Spinal cord (tissue), 10 donors: ENCODE results near the gene RUFY2. TPM values are rescaled to one million over a fixed set of nuclear protein-coding genes. Genes with fewer than 3 reads are reported as not detected.

Experiments used
- DNase-seq, 6 donors: peaks; one replicate each; pipeline versions ENCODE4 v3.0.0 to v3.0.0-alpha.2; 2013 to 2015; ENCODE audit warnings: low spot score in 6 of 6, low read depth in 4 of 6
- H3K27ac ChIP-seq: one replicate; pipeline ENCODE4 v1.5.1; 2013; ENCODE audit warnings: low read depth, low read length, control low read depth
- H3K27me3 ChIP-seq: one replicate; pipeline ENCODE4 v1.6.1; 2013; ENCODE audit warnings: low read length; ENCODE audit not compliant: control insufficient read depth, insufficient read depth
- H3K36me3 ChIP-seq: one replicate; pipeline ENCODE4 v1.6.1; 2013; ENCODE audit warnings: low read length; ENCODE audit not compliant: control insufficient read depth, insufficient read depth
- H3K4me1 ChIP-seq: one replicate; pipeline ENCODE4 v1.6.1; 2013; ENCODE audit warnings: low read length; ENCODE audit not compliant: control insufficient read depth, insufficient read depth
- H3K4me3 ChIP-seq: one replicate; pipeline ENCODE4 v1.5.1; 2013; ENCODE audit warnings: low read depth, low read length, control low read depth
- H3K9me3 ChIP-seq: one replicate; pipeline ENCODE4 v1.6.1; 2013; ENCODE audit warnings: low read length; ENCODE audit not compliant: control insufficient read depth, insufficient read depth
- WGBS: methylation state at CpG from one replicate; pipeline ENCODE4 v1.1.5; 2013; ENCODE audit warnings: missing lambda C conversion rate; ENCODE audit not compliant: insufficient coverage; 5-methylcytosine and 5-hydroxymethylcytosine counted together
- polyA plus RNA-seq, 2 donors: library from polyadenylated mRNA; unstranded; fragments of 120-200 nt; gene quantifications; one replicate each; pipeline ENCODE4 v1.2.1, GENCODE V29; 2013; ENCODE audit not compliant: insufficient read length in 2 of 2
- total RNA-seq, 2 donors: library from RNA; depleted of rRNA in 1 of 2; stranded (reverse); fragments of 120-200 nt in 1 of 2; fragments of >200 nt in 1 of 2; gene quantifications; one replicate each; pipeline versions ENCODE4 v1.2.3 to v1.2.4, GENCODE V29; 2013 to 2014
- donor health status: healthy.

Gene RUFY2
- total and polyA plus RNA-seq, 4 donors: 43.1 to 71.6 (median 57.0) TPM

DNA sequence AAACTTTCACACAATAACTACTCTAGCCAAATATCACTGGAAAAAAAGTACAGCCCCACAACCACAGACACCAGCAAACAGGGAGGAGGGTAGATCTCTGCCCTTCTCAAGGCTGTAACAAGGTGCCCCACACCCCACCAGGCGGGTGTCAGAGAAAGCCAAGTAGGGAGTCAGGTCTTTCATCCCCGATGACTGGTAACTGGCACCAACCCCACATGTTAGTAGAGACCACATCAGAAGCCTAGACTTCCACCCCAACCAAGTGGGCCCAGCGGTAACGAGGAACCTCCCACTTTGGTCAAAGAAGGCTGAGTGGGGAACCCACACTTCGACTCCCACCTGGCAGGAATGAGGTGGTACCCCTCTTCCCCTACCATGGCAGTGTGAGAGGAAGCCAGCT is 16.4 kb upstream of the RUFY2 start:
- H3K36me3 ChIP-seq: peaks cover 16% of the 10 kb centered on the region
- H3K4me1 ChIP-seq: no peaks in the 10 kb centered on the region
- no peaks in the 10 kb centered on the region for H3K27me3 ChIP-seq
- no peak overlapping the region for H3K4me3 ChIP-seq
- no peaks in the 10 kb centered on the region for H3K9me3 ChIP-seq
- WGBS: 100% methylated on average over 3 of the region's 5 CpGs
- H3K27ac ChIP-seq: no peak overlapping the region
- DNase-seq: no peak

DNA sequence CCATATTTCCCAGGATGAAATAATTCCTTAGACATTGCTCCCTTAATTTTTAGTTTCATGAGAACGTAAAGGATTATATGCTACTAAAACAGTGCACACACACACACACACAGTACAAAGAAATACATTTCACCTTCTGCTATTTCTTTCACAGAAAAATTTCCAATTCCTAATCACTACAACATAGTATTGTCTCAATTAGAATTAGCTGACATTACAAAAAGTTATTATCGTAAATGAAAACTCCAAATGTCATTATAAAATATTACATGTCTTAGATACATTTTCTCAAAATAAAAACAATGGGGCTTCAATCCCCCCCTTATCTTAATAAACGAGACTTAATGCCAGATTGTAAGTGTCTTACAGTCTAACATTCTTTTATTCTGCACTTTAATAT is 12.3 kb upstream of the RUFY2 start:
- H3K36me3 ChIP-seq: peaks cover 19% of the 10 kb centered on the region
- H3K9me3 ChIP-seq: no peaks in the 10 kb centered on the region
- no peak overlapping the region for H3K27ac ChIP-seq
- H3K27me3 ChIP-seq: no peaks in the 10 kb centered on the region
- H3K4me3 ChIP-seq: no peak overlapping the region
- WGBS: no CpG with 5 or more reads among the region's 3 CpGs
- no peaks in the 10 kb centered on the region for H3K4me1 ChIP-seq
- DNase-seq: no peak

DNA sequence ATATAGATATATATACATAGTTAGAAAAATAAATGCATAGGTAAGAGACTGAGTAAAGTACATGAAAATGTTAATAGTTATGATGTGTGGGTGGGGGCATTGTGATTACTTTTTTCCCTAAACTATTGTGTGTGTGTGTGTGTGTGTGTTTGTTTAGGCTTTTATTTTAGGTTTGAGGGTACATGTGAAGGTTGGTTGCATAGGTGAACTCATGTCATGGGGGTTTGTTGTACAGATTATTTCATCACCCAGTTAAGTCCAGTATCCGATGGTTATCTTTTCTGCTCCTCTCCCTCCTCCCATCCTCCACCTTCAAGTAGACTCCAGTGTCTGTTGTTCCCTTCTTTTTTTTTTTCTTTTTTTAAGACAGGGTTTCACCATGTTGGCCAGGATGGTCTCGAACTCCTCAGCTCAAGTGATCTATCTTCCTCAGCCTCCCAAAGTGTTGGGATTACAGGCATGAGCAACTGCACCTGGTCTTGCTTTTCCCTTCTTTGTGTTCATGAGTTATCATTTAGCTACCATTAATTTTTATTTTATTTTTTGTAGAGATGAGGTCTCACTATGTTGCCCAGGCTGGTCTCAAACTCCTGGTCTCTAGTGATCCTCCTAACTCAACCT is 1.9 kb upstream of the RUFY2 start:
- Histone ChIP-seq H3K4me3 (no peak overlapping the region), H3K4me1 (peaks cover 5% of the 10 kb centered on the region), H3K9me3 (no peaks in the 10 kb centered on the region), H3K27ac (no peak overlapping the region), H3K27me3 (no peaks in the 10 kb centered on the region), H3K36me3 (no peaks in the 10 kb centered on the region)
- WGBS: 100% methylated on average over 1 of the region's 2 CpGs
- DNase-seq: no peak

DNA sequence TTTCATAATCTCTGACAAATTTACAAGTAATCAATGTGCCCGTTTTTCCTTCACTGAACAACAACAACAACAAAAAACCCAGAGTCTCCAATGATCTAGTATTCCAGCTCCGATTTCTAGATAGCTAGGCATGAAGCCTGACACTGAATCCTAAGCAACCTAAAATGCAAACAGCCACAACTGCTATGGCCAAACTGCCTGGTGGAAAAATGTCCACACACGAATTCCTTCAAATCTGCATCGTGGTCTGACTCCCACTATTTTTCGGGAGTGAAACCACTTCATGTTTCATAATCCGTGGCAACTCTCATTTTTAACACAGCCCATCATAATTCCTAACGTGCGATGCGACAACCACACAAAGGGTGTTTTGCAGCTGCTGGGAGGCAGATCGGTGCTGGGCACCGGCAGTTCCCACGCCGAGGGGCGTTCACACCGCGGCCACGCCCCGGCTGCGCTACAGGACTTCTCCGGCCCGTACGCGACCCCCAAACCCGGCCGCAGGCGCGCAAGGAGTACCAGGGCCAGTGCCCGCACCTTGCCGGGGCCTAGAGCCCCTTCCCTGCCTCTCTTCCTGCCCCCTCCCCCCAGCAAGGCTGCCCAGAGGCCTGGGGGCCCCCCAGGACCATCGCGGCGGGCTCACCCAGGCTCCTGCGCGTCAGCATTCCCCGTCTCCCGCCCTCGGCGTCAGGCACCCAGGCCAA is 814 bp downstream of the RUFY2 start:
- H3K27ac ChIP-seq: peak overlapping the region; percentile 96
- H3K36me3 ChIP-seq: no peaks in the 10 kb centered on the region
- H3K4me3 ChIP-seq: peak overlapping the region; percentile 73
- no peaks in the 10 kb centered on the region for H3K27me3 ChIP-seq
- DNase-seq: peak; percentile 38 to 87 (median 52)
- no peaks in the 10 kb centered on the region for H3K9me3 ChIP-seq
- WGBS: under 1% methylated on average over 38 of the region's 38 CpGs
- H3K4me1 ChIP-seq: peaks cover 5% of the 10 kb centered on the region

DNA sequence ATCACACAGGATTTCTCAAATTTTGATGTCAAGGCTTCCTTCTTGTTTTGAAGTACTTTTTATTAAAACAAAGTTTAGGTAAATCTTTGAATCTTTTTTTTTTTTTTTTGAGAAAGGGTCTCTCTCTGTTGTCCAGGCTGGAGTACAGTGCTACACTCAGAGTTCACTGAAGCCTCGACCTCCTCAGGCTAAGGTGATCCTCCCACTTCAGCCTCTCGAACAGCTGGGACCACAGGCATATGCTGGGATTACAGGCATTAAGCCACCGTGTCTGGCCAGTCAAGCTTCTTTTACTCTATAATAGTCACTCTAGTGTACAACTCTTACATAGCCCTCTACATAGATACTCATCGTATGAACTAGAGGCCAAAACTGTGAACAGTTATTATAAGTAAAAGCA is 3.4 kb downstream of the RUFY2 start:
- 86% methylated on average over 3 of the region's 4 CpGs for WGBS
- peaks cover 16% of the 10 kb centered on the region for H3K36me3 ChIP-seq
- no peak for DNase-seq
- H3K4me1 ChIP-seq: peaks cover 5% of the 10 kb centered on the region
- H3K27me3 ChIP-seq: no peaks in the 10 kb centered on the region
- H3K9me3 ChIP-seq: no peaks in the 10 kb centered on the region
- H3K27ac ChIP-seq: no peak overlapping the region
- no peak overlapping the region for H3K4me3 ChIP-seq

DNA sequence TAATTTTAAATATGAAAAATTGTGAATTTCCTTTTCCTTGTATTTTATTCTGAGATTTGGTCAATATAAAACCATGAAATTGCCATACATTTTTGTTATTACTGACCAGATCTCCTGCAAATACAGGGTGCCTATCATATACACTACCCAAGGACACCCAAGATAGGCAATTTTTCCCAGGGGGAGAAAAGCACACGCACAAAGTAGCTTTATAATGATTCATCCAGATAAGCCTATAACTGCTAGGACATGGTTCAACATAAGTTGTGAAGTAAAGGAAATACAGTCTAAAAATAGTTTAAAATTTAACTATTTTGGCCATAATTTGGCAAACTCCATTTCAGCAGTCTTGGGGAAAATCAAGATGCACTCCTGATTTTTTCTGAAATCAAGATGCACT is 4.8 kb downstream of the RUFY2 start:
- peaks cover 5% of the 10 kb centered on the region for H3K4me1 ChIP-seq
- WGBS: no CpG with 5 or more reads among the region's 1 CpG
- peaks cover 20% of the 10 kb centered on the region for H3K36me3 ChIP-seq
- no peak overlapping the region for H3K27ac ChIP-seq
- no peaks in the 10 kb centered on the region for H3K9me3 ChIP-seq
- no peaks in the 10 kb centered on the region for H3K27me3 ChIP-seq
- no peak overlapping the region for H3K4me3 ChIP-seq
- no peak for DNase-seq

DNA sequence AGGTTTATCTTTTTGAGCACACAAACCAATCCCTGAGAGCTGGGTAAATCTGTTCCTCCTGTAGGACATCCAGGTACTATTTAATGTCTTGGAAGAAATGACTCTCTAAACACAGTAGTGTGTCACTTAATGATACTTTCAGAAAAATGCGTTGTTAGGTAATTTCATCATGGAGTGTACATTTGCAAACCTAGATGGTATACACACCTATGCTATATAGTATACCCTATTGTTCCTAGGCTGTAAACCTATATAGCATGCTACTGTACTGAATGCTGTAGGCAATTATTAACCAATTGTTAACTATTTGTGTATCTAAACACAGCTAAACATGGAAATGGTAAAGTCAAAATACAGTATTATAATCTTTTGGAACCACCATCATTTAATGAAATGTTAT is 10.1 kb downstream of the RUFY2 start:
- no peak overlapping the region for H3K27ac ChIP-seq
- H3K4me1 ChIP-seq: no peaks in the 10 kb centered on the region
- no peaks in the 10 kb centered on the region for H3K27me3 ChIP-seq
- H3K36me3 ChIP-seq: peaks cover 39% of the 10 kb centered on the region
- H3K4me3 ChIP-seq: no peak overlapping the region
- no peak for DNase-seq
- no peaks in the 10 kb centered on the region for H3K9me3 ChIP-seq
- no CpG with 5 or more reads among the region's 1 CpG for WGBS

DNA sequence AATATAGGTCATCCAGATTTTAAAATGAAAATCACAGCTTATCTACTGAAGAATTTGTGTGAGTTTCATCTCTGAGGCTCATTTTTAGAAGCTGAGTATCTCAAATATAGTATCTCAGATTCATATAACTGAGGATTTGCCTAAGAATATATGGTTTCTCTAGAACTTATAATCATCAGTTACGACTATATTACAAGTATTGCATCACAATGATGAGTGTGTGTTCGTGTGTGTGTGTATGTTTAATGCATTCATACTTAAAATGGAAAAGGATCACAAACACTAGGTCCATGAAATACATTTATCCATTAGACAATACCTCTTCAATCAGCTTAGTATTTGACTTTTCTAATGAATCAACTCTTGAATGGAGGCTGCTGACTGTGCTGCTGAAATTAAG is 21.3 kb downstream of the RUFY2 start:
- no peaks in the 10 kb centered on the region for H3K27me3 ChIP-seq
- no peak overlapping the region for H3K4me3 ChIP-seq
- H3K4me1 ChIP-seq: no peaks in the 10 kb centered on the region
- no peak for DNase-seq
- no peak overlapping the region for H3K27ac ChIP-seq
- no peaks in the 10 kb centered on the region for H3K9me3 ChIP-seq
- no CpG with 5 or more reads among the region's 2 CpGs for WGBS
- H3K36me3 ChIP-seq: peaks cover 54% of the 10 kb centered on the region

DNA sequence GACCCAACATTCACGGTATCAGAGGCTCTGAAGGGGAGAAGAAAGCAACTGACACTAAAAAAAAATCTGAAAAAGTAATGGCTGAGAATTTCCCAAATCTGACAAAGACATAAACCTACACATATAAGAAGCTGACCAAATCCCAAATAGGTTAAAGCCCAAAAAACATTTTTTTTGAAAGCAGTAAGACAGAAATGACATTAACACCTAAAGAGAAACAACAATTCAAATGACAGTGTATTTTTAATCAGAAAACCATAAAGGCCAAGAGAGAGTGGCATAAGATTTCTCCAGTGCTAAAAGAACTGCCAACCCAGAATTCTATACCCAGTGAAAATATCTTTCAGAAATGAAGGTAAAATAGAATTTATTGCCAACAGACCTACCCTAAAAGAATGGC is 35.5 kb downstream of the RUFY2 start:
- Histone ChIP-seq H3K9me3 (peaks cover 6% of the 10 kb centered on the region), H3K36me3 (peaks cover 59% of the 10 kb centered on the region), H3K4me3 (no peak overlapping the region), H3K4me1 (no peaks in the 10 kb centered on the region), H3K27ac (no peak overlapping the region), H3K27me3 (no peaks in the 10 kb centered on the region)
- DNase-seq: no peak
- WGBS: no CpG with 5 or more reads among the region's 1 CpG

DNA sequence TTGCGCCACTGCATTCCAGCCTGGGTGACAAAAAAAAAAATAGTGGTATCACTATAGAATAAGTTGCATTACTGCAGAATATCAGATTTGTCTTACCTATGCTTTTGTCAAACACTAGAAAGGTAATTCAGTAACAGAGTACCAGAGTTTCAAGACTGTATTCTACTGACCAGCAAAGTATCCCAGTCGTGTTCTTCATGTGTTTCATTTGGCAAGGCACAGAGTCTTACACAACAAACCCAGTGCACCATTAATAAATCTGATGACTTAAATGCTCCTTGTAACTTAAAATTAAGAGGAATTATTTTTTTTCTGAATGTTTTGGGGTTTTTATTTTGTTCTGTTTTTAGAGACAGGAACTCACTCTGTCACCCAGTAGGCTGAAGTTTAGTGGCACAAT is 40.0 kb downstream of the RUFY2 start:
- WGBS: no CpG with 5 or more reads among the region's 2 CpGs
- no peaks in the 10 kb centered on the region for H3K27me3 ChIP-seq
- no peak for DNase-seq
- H3K9me3 ChIP-seq: peaks cover 3% of the 10 kb centered on the region
- no peak overlapping the region for H3K27ac ChIP-seq
- H3K4me1 ChIP-seq: no peaks in the 10 kb centered on the region
- peaks cover 51% of the 10 kb centered on the region for H3K36me3 ChIP-seq
- no peak overlapping the region for H3K4me3 ChIP-seq
